GM12874 (cell line): ENCODE data around the gene TBL3.

Experiments used
- CTCF ChIP-seq: IDR thresholded peaks from 2 replicates; pipeline ENCODE4 v1.5.1; 2011; ENCODE audit warnings: low read depth, mild to moderate bottlenecking, control low read depth, low read length, moderate library complexity; ENCODE audit not compliant: insufficient read depth

TBL3 gene

GRCh38 chr16:1968146-1968953 lies 3.5 kb upstream of the TBL3 start:
- TF ChIP-seq CTCF, result no peak

GRCh38 chr16:1972490-1972877 lies 631 bp downstream of the TBL3 start:
- no peak for TF ChIP-seq CTCF

DNA sequence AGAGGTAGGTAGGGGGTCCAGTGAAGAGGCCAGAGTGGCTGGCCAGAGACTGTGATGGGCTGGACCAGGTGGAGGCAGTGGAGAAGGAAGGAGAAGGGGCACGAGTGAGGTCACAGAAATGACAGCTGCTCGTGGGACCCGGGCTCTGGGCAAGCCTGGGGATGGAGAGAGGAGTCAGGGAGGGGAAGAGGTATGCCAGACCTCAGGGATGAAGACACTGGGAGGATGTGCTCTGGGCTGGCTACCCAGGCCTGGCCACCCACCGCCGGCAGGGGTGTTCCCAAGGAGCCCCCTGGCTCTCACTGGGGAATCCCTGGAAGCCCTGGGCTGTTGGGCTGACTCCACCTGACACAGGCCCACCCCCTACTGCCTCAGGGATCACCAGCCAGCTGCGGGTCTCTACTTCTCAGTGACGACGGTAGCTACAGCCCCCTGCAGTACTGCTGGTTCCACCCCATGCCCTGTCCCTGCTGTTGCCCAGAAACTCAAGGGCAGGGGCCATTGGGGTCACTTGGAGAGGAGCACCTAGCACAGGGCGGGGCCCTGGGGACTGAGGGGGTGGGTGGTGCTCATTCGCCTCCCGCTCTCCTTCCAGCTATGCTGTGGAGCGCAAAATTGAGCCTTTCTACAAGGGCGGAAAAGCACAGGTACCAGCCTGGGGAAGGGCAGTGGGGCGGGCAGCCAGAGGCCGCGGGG lies 1.8 kb downstream of the TBL3 start:
- TF ChIP-seq CTCF, result no peak

DNA sequence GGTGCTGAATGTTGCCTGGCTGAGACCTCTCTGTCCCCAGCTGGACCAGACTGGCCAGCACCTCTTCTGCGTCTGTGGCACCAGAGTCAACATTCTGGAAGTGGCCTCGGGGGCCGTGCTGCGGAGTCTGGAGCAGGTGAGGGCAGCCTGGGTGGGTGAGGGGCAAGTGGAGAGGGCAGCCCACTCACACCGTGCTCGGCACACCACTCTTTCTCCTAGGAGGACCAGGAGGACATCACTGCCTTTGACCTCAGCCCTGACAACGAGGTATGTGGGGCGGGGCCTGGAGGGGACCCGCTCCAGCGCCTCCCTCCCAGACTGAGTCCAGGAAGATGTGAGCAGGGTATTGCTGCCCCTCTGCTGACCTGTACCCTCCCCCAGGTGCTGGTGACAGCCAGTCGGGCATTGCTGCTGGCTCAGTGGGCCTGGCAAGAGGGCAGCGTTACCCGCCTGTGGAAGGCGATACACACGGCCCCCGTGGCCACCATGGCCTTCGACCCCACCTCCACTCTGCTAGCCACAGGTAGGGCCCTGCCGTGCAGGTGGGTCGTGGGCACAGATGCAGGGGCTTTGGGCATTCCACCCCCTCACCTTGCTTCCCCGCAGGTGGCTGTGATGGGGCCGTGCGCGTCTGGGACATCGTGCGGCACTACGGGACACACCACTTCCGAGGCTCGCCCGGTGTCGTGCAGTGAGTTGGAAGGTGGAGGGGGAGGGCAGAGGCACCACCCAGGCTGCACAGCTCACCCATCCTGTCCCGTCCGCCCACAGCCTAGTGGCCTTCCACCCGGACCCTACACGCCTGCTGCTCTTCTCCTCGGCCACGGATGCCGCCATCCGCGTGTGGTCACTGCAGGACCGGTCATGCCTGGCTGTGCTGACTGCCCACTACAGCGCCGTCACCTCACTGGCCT lies 2.6 kb downstream of the TBL3 start:
- no peak for TF ChIP-seq CTCF

DNA sequence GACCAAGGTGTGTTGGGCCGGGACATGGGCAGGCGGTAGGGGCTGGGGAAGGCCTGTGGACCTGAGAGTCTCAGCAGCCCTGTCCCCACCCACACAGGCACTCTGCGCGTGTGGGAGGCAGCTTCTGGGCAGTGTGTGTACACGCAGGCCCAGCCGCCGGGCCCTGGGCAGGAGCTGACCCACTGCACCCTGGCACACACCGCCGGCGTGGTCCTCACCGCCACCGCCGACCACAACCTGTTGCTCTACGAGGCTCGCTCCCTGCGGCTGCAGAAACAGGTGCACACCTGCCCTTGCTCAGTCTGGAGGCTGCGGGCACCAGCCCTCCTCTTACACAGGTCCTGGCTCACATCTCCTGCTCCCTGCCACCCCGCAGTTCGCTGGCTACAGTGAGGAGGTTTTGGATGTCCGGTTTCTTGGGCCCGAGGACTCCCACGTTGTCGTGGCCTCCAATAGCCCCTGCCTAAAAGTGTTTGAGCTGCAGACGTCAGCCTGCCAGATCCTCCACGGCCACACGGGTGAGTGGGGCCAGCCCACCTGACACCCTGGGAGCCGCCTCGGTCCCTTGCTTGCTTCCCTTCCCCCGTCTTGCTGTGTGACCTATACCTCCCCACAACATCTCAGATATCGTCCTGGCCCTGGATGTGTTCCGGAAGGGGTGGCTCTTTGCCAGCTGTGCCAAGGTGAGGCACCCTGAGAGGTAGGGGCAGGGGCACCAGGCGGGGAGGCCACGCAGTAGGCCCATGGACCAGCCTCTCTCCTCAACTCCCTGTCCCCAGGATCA lies 3.8 kb downstream of the TBL3 start:
- no peak for TF ChIP-seq CTCF

DNA sequence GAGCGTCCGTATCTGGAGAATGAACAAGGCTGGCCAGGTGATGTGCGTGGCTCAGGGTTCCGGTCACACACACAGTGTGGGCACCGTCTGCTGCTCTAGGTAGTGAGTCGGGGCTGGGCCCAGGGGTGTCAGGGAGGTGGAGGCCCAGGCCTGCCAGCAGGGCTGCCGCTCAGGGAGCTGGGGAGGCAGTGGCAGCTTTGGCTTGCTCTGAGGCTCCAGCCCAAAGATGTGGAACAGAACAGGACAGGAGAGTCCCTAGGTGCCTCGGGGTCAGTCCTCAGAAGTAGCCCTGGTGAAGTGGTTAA lies 4.3 kb downstream of the TBL3 start:
- TF ChIP-seq CTCF, result no peak
